Nasal cavity respiratory epithelium epithelial cell of viscerocranial mucosa (primary cell): ENCODE data around the gene FKBP9. TPM values are rescaled to one million over a fixed set of nuclear protein-coding genes. Genes with fewer than 3 reads are reported as not detected.

ENCODE experiments used
- total RNA-seq: library from RNA; depleted of rRNA; stranded (reverse); fragments of >200 nt; gene quantifications from 2 replicates; pipeline ENCODE4 v1.2.3, GENCODE V29; 2014

The FKBP9 gene
- 315 and 403 TPM in 2 replicates for total RNA-seq

GRCh38 chr7:32957326-32958045, at the start of gene FKBP9:
Gene FKBP9, plus strand, starts transcription at chr7:32957440. Its CDS starts 134 bp downstream, at chr7:32957574.

Other genes starting within 250 kb of the FKBP9 start
- 48.3 and 55.0 TPM in 2 replicates for gene KBTBD2, start 65.7 kb upstream of the FKBP9 start, total RNA-seq
- gene NT5C3A, start 105.3 kb downstream of the FKBP9 start, total RNA-seq = 28.6 and 36.6 TPM in 2 replicates
- 12.2 and 14.7 TPM in 2 replicates for gene RP9, start 152.0 kb downstream of the FKBP9 start, total RNA-seq
- gene BBS9, start 172.1 kb downstream of the FKBP9 start, total RNA-seq = 3.8 and 14.7 TPM in 2 replicates